Neutrophil (primary cell): Measurements from ENCODE around the gene PTPRO.

Experiments used
- H3K27ac ChIP-seq: fragments of 200-600 bp; sonication (generic); 2 replicates; pipeline ENCODE4 v1.5.1; 2016; ENCODE audit warnings: mild to moderate bottlenecking, moderate library complexity
- H3K27me3 ChIP-seq: fragments of 200-600 bp; sonication (generic); 2 replicates; pipeline ENCODE4 v1.6.0; 2016; ENCODE audit warnings: mild to moderate bottlenecking
- H3K36me3 ChIP-seq: fragments of 200-600 bp; sonication (generic); 2 replicates; pipeline ENCODE4 v1.5.1; 2017
- H3K4me1 ChIP-seq, 2 experiments: fragments of 200-600 bp in 1 of 2; sonication (generic) in 1 of 2; 1 replicate in 1 of 2; 2 replicates in 1 of 2; pipeline versions ENCODE4 v1.5.1 to v1.6.1; 2013 to 2016; ENCODE audit warnings: low read depth in 1 of 2, low read length in 1 of 2, mild to moderate bottlenecking in 1 of 2, moderate library complexity in 1 of 2; ENCODE audit not compliant: control insufficient read depth in 1 of 2, insufficient read depth in 1 of 2
- H3K4me3 ChIP-seq, 2 experiments: fragments of 200-600 bp in 1 of 2; sonication (generic) in 1 of 2; 1 replicate in 1 of 2; 2 replicates in 1 of 2; pipeline ENCODE4 v1.5.1; 2013 to 2016; ENCODE audit warnings: low read depth in 1 of 2, low read length in 1 of 2, mild to moderate bottlenecking in 1 of 2, moderate library complexity in 1 of 2
- H3K9me3 ChIP-seq: fragments of 200-600 bp; sonication (generic); 2 replicates; pipeline ENCODE4 v1.5.1; 2016
- CTCF ChIP-seq: fragments of 200-600 bp; sonication (generic); IDR thresholded peaks from 2 replicates; pipeline ENCODE4 v1.5.1; 2016; ENCODE audit warnings: antibody characterized with exemption

Gene PTPRO

GRCh38 chr12:15544589-15544988 is 222.3 kb downstream of the PTPRO start:
- Histone ChIP-seq H3K36me3 (no peaks in the 10 kb centered on the region), H3K27me3 (no peaks in the 10 kb centered on the region), H3K4me1 (peaks cover 0 to 4% of the 10 kb centered on the region in 2 experiments), H3K27ac (no peak overlapping the region), H3K9me3 (no peaks in the 10 kb centered on the region), H3K4me3 (no peak overlapping the region)
- no peak for TF ChIP-seq CTCF

GRCh38 chr12:15545334-15545733 is 223.0 kb downstream of the PTPRO start:
- Histone ChIP-seq H3K4me3 (no peak overlapping the region), H3K27me3 (no peaks in the 10 kb centered on the region), H3K4me1 (peaks cover 0 to 4% of the 10 kb centered on the region in 2 experiments), H3K36me3 (no peaks in the 10 kb centered on the region), H3K27ac (no peak overlapping the region), H3K9me3 (no peaks in the 10 kb centered on the region)
- TF ChIP-seq CTCF, result no peak

- no peak overlapping the region for H3K27ac ChIP-seq
- H3K27me3 ChIP-seq, result no peaks in the 10 kb centered on the region
- no peaks in the 10 kb centered on the region for H3K36me3 ChIP-seq
- no peak for TF ChIP-seq CTCF
- H3K4me3 ChIP-seq, result no peak overlapping the region
- H3K4me1 ChIP-seq, result peaks cover 0 to 4% of the 10 kb centered on the region in 2 experiments
- H3K9me3 ChIP-seq, result no peaks in the 10 kb centered on the region
These were observed 223.9 kb downstream of the PTPRO start for GRCh38 chr12:15546102-15546701.

- Histone ChIP-seq H3K27me3 (no peaks in the 10 kb centered on the region), H3K4me3 (no peak overlapping the region), H3K4me1 (peaks cover 0 to 4% of the 10 kb centered on the region in 2 experiments)
These were observed 224.8 kb downstream of the PTPRO start for GRCh38 chr12:15547063-15547462.

GRCh38 chr12:15547691-15548090 is 225.4 kb downstream of the PTPRO start:
- Histone ChIP-seq H3K36me3 (no peaks in the 10 kb centered on the region), H3K4me1 (peaks cover 0 to 4% of the 10 kb centered on the region in 2 experiments), H3K4me3 (no peak overlapping the region), H3K27me3 (no peaks in the 10 kb centered on the region), H3K27ac (no peak overlapping the region), H3K9me3 (no peaks in the 10 kb centered on the region)
- TF ChIP-seq CTCF, result no peak

More at GRCh38 chr12:15547063-15547462, 224.8 kb downstream of the PTPRO start:
- TF ChIP-seq CTCF, result no peak
- Histone ChIP-seq H3K36me3 (no peaks in the 10 kb centered on the region), H3K9me3 (no peaks in the 10 kb centered on the region), H3K27ac (no peak overlapping the region)
